ENCODE results near the gene TEX14. TPM values are rescaled to one million over a fixed set of nuclear protein-coding genes. Genes with fewer than 3 reads are reported as not detected.

Gene TEX14
- total RNA-seq, 1 donor from 2014 or later, result 0.34 TPM

- no peaks in the 10 kb centered on the region for H3K9me3 Mint-ChIP-seq
- H3K27ac Mint-ChIP-seq, result peak overlapping the region; percentile 91
- peaks cover 17% of the 10 kb centered on the region for H3K27me3 Mint-ChIP-seq (ENCODE audit: low read depth)
- TF ChIP-seq CTCF (IDR thresholded peaks at IDR 0.05; ENCODE audit: unreplicated experiment), result no peak
- H3K36me3 Mint-ChIP-seq, result no peaks in the 10 kb centered on the region
- DNase-seq (ENCODE audit: low spot score in 2 of 2, unreplicated experiment in 2 of 2), result no peak
- no peak overlapping the region for H3K4me3 Mint-ChIP-seq
- peaks cover 10% of the 10 kb centered on the region for H3K4me1 Mint-ChIP-seq
These were observed 166.6 kb downstream of the TEX14 start for GRCh38 chr17:58525239-58525638.

GRCh38 chr17:58521680-58522079, 170.2 kb downstream of the TEX14 start:
- TF ChIP-seq CTCF (IDR thresholded peaks at IDR 0.05; ENCODE audit: unreplicated experiment), result no peak
- Mint-ChIP-seq H3K4me3 (no peak overlapping the region), H3K36me3 (no peaks in the 10 kb centered on the region), H3K27me3 (ENCODE audit: low read depth) (peaks cover 4% of the 10 kb centered on the region), H3K4me1 (peaks cover 22% of the 10 kb centered on the region), H3K9me3 (no peaks in the 10 kb centered on the region), H3K27ac (no peak overlapping the region)
- no peak for DNase-seq (ENCODE audit: low spot score in 2 of 2, unreplicated experiment in 2 of 2)

- Mint-ChIP-seq H3K4me3 (no peak overlapping the region), H3K27me3 (ENCODE audit: low read depth) (peaks cover 4% of the 10 kb centered on the region), H3K4me1 (peaks cover 29% of the 10 kb centered on the region), H3K9me3 (no peaks in the 10 kb centered on the region), H3K27ac (no peak overlapping the region), H3K36me3 (no peaks in the 10 kb centered on the region)
- TF ChIP-seq CTCF (IDR thresholded peaks at IDR 0.05; ENCODE audit: unreplicated experiment), result peak; percentile 77
- no peak for DNase-seq (ENCODE audit: low spot score in 2 of 2, unreplicated experiment in 2 of 2)
These were observed 170.9 kb downstream of the TEX14 start for GRCh38 chr17:58520843-58521430.

- Mint-ChIP-seq H3K4me1 (peaks cover 33% of the 10 kb centered on the region), H3K9me3 (no peaks in the 10 kb centered on the region), H3K4me3 (peak overlapping the region; percentile 92), H3K36me3 (no peaks in the 10 kb centered on the region), H3K27me3 (ENCODE audit: low read depth) (peaks cover 4% of the 10 kb centered on the region), H3K27ac (peak overlapping the region; percentile 100)
- TF ChIP-seq CTCF (IDR thresholded peaks at IDR 0.05; ENCODE audit: unreplicated experiment), result no peak
- DNase-seq (ENCODE audit: low spot score in 2 of 2, unreplicated experiment in 2 of 2), result peak; percentile 97 to 98
These were observed 173.8 kb downstream of the TEX14 start for GRCh38 chr17:58517928-58518609.

GRCh38 chr17:58517378-58517927, 174.4 kb downstream of the TEX14 start:
- Mint-ChIP-seq H3K4me1 (peaks cover 37% of the 10 kb centered on the region), H3K36me3 (no peaks in the 10 kb centered on the region), H3K4me3 (peak overlapping the region; percentile 92)

More at GRCh38 chr17:58517378-58517927, 174.4 kb downstream of the TEX14 start:
- Mint-ChIP-seq H3K27me3 (ENCODE audit: low read depth) (peaks cover 4% of the 10 kb centered on the region), H3K27ac (peak overlapping the region; percentile 100), H3K9me3 (no peaks in the 10 kb centered on the region)
- DNase-seq (ENCODE audit: low spot score in 2 of 2, unreplicated experiment in 2 of 2), result no peak
- TF ChIP-seq CTCF (IDR thresholded peaks at IDR 0.05; ENCODE audit: unreplicated experiment), result no peak
